ENCODE data around the gene PDZD8.

DNA sequence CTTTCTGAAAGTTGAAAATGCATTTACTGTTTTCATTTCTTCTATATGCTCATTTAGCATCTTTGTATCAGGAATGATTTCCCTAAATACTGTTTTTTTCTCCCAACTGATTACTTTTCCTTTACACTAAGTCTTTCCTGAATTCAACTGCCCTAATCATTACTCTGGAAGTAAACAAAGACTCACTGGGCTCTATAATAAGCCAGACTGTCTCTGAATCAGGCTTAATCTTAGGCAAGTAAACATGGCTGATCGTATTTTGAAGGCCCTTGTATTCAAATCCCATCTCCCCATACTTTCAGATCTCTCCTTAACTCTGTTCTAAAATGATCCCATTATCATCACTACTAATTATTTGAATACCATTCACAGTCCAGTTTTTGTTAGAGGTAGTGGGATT lies 61.6 kb downstream of the PDZD8 start:
- TF ChIP-seq GATA2 (IDR thresholded peaks at IDR 0.05; ENCODE audit: low read depth, low read length), result no peak
- no peak for TF ChIP-seq GATA3 (IDR thresholded peaks at IDR 0.05; ENCODE audit: low read depth, low read length)
